Middle frontal gyrus (tissue), 1 donor: ENCODE data around the gene ARHGEF7.
"Not testable (repeated sequence)": the region's sequence is repeated elsewhere in the genome, so short reads cannot be mapped to it uniquely, and the experiment has no call there.

ENCODE experiments used
- DNase-seq: peaks from one replicate; pipeline ENCODE4 v3.0.0-alpha.2; 2015; ENCODE audit warnings: low spot score; ENCODE audit errors: extremely low spot score

ARHGEF7 gene, protein sequence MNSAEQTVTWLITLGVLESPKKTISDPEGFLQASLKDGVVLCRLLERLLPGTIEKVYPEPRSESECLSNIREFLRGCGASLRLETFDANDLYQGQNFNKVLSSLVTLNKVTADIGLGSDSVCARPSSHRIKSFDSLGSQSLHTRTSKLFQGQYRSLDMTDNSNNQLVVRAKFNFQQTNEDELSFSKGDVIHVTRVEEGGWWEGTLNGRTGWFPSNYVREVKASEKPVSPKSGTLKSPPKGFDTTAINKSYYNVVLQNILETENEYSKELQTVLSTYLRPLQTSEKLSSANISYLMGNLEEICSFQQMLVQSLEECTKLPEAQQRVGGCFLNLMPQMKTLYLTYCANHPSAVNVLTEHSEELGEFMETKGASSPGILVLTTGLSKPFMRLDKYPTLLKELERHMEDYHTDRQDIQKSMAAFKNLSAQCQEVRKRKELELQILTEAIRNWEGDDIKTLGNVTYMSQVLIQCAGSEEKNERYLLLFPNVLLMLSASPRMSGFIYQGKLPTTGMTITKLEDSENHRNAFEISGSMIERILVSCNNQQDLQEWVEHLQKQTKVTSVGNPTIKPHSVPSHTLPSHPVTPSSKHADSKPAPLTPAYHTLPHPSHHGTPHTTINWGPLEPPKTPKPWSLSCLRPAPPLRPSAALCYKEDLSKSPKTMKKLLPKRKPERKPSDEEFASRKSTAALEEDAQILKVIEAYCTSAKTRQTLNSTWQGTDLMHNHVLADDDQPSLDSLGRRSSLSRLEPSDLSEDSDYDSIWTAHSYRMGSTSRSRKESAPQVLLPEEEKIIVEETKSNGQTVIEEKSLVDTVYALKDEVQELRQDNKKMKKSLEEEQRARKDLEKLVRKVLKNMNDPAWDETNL

DNA sequence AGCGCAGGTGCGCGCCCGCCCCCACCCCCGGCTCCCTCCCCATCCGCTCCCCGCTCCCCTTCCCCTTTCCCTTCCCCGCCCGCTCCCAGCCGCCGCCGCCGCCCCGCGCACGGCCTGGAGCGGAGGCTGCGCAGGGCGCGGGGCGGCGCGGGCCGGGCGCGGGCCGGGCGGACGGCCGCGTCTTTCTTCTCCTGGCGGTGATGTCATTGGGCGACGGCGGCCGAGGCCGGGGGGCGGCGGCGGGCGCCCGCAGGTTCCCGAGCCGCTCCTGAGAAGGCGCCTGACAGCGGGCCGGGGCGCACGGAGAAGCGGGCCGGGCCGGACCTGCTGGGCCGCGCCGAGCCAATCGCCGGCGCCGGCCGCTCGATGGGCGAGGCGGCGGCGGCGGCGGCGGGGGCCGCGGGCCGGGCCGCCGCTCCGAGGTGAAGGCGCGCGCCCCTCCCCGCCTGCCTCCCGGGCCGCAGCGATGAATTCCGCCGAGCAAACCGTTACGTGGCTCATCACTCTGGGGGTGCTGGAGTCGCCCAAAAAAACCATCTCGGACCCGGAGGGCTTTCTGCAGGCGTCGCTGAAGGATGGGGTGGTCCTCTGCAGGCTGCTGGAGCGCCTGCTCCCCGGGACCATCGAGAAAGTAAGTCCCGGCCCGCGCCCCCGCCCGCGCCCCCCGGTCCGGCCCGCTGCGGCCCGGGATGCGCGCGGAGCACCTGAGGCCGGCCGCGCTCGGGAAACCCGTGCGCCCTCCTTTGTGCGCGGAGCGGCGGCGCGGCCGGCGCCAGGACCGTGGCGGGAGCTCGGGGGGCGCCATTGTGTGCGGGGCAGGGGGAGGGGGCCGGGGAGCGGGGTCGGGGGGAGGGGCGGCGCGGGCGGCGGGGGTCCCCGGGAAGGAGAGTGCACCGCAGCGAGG, at the start of gene ARHGEF7:
TSS of gene ARHGEF7 (plus strand) at position 250 of the 904 bp plus-strand sequence. CDS start at position 467, 217 bp downstream.
- no peak for DNase-seq

DNA sequence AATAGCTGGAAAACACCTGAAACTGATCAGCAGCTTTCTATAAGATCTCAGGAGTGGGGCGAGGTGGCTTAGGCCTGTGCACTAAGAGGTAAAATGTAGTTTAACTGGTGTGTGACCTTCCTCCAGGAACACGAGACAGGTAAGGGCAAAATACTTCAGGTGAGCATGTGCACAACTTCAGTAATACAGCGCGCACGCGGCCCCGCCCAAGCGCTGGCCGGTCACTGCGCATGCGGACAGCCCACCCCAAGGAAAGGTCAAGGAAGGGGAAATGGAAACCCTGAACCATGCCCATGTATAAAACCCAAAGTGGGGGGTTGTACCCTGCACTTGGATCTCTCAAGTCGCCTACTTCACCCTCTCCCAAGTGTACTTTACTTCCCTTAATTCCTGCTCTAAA, 49.4 kb upstream of the ARHGEF7 start:
- DNase-seq = no peak

DNA sequence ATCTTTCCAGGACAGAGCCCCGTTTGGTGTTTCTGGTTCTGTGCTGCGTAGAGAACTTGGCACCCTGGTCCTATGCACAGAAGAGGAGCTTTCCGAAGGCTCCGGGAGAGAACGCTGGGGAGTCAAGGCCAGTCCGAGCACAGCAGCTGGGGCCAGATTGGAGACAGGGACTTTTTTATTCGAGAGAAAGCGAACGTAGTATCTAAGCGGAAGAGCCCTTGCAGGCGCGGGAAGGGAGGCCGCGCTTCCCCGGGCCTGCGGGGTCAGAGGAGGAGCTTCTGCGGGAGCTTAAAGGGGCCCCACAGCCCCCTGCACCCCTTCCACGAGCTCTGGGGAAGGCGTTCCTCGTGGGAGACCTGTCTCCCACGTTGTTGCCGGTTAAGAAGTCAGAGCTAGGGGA, 48.6 kb upstream of the ARHGEF7 start:
- no peak for DNase-seq

DNA sequence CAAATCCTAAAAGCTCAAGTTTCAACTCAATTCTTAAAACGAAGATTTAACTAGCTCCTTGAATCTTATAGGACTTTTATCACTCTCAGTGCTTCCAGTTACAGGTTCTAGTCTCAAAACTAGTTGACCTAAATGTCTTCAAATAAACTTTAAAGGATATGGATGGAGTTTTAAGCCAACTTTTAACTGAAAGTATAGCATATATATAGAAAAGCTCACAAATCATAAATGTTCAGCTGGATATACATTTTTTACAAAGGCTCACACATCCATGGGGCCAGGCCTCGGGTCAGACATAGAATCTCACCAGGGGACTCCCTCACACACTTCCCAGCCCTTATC, 47.1 kb upstream of the ARHGEF7 start:
- DNase-seq = no peak

DNA sequence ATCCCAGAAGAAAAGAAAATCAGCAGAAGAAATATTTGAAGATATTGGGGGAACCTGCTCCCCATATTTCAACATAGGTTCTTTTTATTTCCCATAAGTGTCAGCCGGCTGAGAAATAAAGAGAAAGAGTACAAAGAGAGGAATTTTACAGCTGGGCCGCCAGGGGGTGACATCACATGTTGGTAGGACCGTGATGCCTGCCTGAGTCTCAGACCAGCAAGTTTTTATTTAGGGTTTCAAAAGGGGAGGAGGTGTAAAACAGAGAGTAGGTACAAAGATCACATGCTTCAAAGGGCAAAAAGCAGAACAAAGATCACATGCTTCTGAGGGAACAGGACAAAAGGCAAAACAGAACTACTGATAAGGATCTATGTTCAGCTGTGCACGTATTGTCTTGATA, 44.0 kb upstream of the ARHGEF7 start:
- DNase-seq = not testable (repeated sequence)

DNA sequence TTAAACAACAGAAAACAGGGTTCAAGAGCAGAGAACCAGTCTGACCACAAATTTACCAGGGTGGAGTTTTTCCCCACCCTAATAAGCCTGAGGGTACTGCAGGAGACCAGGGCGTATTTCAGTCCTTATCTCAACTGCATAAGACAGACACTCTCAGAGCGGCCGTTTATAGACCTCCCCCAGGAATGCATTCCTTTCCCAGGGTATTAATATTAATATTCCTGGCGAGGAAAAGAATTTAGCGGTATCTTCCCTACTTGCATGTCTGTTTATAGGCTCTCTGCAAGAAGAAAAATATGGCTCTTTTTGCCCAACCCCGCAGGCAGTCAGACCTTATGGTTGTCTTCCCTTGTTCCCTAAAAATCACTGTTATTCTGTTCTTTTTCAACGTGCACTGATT, 43.6 kb upstream of the ARHGEF7 start:
- DNase-seq = not testable (repeated sequence)

DNA sequence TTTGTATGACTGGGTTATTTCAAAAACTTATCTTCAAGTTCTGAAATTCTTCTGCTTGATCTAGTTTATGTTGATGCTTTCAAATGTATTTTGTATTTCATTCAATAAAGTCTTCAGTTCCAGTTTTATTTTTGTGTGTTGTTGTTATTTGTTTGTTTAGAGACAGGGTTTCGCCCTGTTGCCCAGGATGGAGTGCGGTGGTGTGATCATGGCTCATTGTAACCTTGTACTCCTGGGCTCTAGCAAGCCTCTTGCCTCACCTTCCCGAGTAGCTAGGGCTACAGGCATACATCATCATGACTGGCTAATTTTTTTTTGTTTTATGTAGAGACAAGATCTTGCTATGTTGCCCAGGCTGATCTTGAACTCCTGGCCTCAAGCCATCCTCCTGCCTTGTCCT, 40.3 kb upstream of the ARHGEF7 start:
- DNase-seq = no peak

DNA sequence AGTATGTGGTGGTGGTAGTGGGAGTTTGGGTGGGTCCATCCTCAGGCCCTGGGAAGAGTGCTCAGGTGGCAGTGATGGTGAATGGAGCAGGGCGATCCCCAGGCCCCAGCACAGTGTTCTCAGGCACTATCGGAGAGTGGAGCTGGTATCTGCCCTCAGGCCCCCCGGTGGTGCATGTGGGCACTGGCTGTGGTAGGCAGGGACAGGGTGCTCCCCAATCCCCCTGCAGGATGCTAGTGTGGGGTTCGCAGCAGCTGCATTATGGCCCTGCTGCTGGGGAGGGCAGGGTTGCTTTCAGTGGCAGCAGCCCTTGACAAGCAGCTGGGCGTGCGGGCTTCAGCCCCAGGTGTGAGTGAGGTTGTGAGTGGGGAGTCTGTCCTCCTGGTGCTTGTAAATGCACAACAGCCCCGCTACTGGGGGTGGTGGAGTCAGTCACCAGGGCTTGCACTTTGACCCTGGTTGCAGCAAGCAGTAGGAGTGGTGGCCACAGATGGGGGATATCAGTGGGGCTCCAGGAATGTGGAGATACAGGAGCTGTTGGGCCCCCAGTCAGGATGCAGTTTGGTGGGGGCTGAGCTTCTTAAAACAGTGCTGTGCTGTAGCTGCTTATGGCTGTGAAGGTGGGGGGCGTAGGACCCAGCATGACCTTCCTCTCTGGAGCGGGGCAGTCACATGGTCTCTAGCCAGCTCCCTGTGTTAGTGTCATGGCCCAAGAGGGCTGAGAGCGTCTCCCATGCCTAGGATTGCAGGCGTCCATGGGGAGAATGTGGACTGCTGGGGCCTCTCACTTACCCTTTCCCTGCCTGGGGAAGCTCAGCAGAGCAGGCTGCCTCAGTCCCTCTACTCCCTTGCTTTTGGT, 38.7 kb upstream of the ARHGEF7 start:
- DNase-seq = no peak

DNA sequence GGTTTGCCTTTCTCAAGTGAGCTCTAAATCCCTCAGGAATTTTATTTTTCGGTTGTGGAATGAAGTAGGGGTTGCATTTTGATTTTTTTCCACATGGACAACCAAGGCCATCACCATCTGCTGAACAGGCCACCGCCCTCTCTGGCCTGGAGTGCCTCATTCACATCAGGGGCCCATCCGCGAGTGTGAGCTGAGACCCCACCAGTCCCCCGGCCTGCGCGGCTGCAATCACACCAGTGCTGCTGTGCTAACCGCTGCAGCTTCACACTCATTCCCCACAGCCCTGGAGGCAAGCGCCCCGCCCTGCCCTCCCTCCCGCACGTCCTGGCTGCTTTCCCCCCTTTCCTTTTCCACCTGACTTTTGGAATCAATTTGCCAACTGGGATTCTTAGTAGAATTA, 35.7 kb upstream of the ARHGEF7 start:
- DNase-seq = no peak

DNA sequence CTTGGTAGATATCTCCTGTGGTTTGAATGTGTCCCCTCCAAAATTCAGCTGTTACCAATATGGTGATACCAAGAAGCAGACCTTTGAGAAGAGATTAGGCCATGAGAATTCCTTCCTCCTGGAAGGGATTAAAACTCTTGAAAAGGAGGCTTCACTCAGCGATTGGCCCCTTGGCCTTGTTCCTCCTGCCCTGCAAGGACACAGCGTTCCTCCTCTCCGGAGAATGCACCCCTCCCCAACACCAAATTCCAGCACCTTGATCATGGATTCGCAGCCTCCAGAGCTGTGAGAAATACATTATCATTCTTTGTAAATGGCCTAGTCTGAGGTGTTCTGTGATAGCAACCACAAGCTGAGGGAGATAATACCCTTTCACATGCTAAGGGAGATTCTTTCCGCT, 34.5 kb upstream of the ARHGEF7 start:
- no peak for DNase-seq

DNA sequence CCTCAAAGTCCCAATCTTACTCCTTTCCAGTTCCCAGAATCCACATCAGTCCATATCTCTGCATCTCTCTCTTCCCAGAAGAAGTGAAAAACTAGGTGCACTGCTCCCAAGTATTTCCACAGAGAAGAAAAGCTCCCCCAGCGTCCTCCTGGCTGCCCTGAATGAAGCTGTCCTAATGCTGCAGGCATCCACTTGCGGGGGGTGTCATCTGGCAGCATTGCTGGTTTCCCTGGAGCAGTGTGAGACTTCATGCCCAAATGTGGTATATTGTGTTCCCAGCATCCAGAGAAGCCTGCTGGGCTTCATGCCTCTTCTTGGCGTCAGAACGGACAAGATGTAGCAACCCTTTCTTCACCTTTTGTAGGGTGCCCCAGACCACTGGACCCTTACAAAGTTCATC, 32.9 kb upstream of the ARHGEF7 start:
- DNase-seq = no peak

DNA sequence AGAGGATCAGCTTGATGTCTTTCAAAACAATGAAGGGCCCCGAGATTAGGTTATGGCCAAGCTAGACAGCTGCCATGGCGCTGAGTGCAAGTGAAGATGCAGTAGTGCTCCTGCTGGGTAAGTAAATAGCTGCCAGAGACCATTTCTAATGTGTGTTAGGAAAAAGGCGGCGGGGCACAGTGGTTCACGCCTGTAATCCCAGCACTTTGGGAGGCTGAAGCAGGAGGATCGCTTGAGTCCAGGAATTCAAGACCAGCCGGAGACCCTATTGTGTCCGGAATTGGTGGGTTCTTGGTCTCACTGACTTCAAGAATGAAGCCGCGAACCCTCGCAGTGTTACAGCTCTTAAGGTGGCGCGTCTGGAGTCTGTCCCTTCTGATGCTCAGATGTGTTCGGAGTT, 32.3 kb upstream of the ARHGEF7 start:
- DNase-seq = not testable (repeated sequence)

DNA sequence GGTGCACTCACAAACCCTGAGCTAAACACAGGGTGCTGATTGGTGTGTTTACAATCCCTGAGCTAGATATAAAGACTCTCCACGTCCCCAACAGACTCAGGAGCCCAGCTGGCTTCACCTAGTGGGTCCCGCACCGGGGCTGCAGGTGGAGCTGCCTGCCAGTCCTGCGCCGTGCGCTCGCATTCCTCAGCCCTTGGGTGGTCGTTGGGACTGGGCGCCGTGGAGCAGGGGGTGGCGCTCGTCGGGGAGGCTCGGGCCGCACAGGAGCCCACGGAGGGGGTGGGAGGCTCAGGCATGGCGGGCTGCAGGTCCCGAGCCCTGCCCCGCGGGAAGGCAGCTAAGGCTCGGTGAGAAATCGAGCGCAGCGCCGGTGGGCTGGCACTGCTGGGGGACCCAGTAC, 31.4 kb upstream of the ARHGEF7 start:
- DNase-seq = not testable (repeated sequence)

DNA sequence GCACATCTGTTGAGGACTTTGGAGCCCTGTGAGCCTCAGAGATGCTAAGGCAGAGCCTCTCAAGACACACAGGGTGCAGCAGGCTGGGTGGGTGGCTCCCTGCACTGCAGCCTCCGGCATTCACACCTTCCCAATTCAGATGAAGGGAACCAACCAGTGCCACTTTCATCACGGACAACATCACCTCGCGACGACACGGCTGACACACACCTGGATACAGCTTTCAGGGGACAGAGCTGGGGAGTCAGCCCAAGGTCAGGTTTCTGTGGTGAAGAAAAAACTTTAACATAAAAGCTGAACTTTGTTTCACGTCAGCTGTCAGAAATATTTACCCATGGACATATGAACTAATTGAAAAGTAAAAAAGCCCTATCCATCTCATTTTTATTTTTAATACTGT, 24.9 kb upstream of the ARHGEF7 start:
- DNase-seq = no peak

DNA sequence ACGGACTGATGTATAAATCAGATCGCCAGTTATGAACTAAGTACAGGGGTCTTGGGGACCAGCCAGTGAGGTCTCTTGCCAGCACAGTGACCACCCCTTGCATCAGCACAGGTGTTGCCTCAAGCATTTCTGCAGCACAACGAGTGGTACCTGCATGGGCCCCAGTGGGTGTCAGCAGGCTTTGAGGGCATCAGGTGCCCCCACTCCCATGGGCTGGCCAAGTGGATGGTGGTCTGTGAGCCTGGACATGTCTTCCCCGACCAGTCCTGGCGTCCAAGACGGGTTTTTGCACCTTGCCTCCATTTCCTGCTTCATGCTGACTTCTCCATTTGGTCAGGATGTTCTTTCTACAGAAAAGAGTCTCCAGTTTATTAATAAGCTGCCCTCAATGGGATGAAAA, 22.4 kb upstream of the ARHGEF7 start:
- DNase-seq = no peak

DNA sequence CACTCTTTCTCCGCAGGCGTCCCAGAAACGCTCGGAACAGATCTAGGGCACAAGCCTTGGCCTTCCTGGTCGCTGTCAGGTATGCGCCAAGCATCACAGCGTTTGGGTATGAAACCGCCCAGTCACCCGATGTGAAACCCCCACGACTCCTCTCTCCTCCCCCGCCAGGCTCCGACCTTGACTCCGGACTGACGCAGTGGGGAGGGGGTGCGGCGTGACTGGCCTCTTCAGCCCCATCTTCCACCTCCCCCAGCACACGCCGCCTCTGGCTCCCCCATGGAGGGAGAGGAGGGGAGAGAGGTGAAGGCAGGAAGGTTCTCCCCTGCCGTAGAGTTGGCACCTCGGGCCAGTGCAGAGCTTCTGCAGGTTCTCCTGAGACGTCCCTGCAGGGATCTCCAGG, 22.0 kb upstream of the ARHGEF7 start:
- DNase-seq = no peak

DNA sequence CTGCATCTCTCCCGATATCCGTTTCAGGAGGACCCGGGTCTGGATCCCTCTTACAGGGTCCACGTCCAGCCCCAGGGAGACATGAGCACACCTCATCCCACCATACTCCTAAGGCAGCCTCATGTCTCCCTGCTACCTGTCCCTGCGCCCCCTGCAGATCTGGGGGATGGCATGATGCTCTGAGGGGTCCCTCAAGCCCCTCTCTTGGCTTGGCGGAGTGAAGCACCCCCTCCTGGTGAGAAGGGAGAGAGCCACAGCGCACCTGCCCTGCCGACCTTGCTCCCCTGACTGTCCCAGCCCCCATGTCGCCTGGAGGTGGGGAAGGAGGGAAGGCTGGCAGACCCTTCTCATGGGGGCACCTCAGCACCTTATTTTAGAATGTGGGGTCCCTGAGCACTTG, 21.5 kb upstream of the ARHGEF7 start:
- DNase-seq = no peak

DNA sequence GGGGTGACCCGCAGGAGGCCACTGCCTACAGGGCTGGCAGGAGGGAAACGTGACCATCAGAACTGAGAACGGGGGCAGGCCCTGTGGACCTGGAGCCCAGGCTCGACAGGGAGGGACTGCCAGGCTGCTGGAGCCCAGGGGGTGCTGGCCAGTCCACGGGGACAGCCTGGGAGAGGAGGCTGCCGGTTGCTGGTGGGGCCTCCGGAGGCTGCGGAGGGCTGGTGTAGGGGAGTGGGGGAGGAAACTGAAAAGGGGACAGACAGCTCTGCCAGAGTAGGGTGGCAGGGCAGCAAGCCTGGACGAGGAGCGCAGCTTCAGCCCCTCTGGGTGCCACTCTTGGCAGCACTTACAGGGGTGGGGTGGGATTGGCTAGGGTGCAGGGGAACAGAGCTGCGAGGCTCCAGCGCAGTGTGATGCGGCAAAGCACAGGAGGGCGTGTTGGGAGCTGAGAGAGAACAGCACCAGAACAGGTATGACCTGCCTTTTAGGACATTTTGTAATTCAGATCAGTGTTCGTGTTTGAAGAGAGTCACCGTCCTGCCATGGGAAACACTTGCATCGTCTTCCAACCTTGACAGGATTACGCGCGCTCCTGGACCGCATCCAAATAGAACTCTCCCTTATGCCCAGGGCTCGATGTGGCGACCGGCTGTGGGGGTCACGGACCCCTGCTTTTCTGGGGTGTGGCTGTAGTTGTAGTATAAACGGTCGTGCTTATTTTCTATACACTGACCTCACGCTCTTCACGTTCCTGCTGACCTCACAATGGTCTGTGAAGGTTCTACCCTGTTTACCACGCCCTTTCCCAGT, 19.9 kb upstream of the ARHGEF7 start:
- DNase-seq = no peak

DNA sequence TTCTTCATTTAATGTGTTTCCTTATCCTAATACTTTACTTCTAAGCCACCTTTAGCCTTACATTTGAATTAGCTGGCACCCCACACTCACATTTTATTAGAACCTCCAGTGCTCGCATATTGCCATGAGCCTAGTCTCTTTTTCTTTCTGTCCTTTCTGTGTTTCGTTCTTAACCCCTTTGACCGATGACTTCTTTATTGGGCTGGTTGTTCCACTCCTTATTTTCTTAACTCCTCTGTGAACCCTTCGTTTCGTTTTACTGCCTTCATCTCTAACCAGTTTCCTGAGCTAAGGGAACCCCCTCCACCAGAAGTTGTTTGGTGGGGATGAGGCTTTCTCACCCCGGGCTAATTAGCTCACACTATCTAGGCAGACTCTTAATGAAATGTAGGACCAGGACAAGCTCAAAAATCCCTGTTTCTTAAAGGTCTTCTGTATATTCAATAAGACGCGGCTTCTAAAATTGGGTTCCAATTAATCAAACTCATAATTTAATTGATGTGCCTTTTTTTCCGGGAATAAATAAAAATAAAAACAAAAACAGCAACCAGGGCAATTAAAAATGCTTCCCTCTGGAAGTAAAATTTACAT, 19.1 kb upstream of the ARHGEF7 start:
- no peak for DNase-seq
